ENCODE data around the gene GALNT8. TPM values are rescaled to one million over a fixed set of nuclear protein-coding genes. Genes with fewer than 3 reads are reported as not detected.

The GALNT8 gene
- polyA plus RNA-seq, 2 donors = 0.05 to 0.08 TPM

DNA sequence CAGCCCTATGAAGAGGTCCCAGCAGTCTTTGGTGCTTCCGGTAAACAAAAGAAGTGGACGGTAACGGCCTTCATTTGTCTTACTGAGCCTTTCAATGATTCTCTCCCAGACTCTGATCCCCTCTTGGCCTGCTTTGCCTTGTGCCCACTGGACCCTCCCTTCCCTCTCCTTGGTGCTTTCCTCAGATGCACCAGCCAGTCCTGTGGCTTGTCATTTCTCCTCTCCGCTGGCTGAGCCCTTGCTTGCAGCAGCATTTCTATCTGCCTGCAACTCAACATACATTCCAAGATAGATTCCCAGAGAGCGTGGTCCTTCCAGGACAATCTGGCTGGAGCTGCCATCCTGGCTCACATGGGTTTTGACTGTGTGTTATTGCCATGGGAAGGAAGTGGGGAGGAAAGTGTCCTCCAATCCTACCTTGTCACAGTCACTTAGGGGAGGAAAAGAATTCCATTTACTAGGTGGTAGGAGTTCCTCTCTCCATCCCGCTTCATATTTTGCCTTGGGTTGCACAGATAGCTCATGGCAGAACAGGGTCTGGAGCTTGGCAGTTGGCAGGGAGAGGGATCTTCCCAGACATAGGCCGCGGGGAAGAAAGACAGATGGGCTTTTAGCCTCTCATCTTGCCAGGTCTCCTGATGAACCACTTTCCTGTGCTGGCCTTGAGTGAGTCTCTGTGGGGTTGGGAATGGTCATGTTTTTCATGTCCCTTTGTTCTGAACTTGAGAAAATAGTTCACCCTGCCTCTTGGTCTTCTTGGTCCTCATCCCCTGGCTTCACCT lies 96.7 kb downstream of the GALNT8 start:
- no peaks in the 10 kb centered on the region for H3K36me3 ChIP-seq (ENCODE audit: control insufficient read depth in 2 of 2, insufficient read depth in 2 of 2, low read length in 1 of 2)
- H3K27me3 ChIP-seq (ENCODE audit: control insufficient read depth in 1 of 2, insufficient read depth in 2 of 2, low read length in 2 of 2) = no peaks in the 10 kb centered on the region
- H3K4me1 ChIP-seq (ENCODE audit: control insufficient read depth in 2 of 2, insufficient read depth in 2 of 2, low read length in 1 of 2) = no peaks in the 10 kb centered on the region
- 84 to 91% methylated on average over 8 of the region's 8 CpGs for WGBS, 2 donors
- H3K4me3 ChIP-seq (ENCODE audit: low read depth in 1 of 2, low read length in 2 of 2) = no peak overlapping the region
- H3K9me3 ChIP-seq (ENCODE audit: control insufficient read depth in 2 of 2, insufficient read depth in 1 of 2, low read depth in 1 of 2, low read length in 1 of 2) = no peaks in the 10 kb centered on the region
- H3K27ac ChIP-seq (ENCODE audit: low read depth in 2 of 2, low read length in 1 of 2) = no peak overlapping the region

DNA sequence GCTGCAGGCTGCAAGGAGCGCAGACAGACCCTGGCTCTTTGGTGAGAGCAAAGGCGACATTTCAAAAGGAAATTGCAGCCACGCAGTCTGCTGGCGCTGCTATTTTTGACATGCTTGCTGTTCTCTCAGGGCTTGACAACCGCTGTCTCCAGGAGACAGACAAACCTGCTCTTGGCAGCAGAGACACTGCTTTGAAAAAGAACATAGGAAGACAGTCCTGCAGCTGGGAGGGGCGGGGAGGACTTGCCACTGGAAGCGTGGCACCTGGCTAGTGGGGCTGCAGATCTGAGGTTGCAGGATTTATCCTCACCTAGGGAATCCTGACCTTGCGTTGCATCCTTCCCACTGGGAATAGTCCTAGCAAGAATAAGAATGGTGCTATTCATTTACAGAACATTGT lies 97.7 kb downstream of the GALNT8 start:
- H3K36me3 ChIP-seq (ENCODE audit: control insufficient read depth in 2 of 2, insufficient read depth in 2 of 2, low read length in 1 of 2) = no peaks in the 10 kb centered on the region
- no peaks in the 10 kb centered on the region for H3K4me1 ChIP-seq (ENCODE audit: control insufficient read depth in 2 of 2, insufficient read depth in 2 of 2, low read length in 1 of 2)
- H3K27ac ChIP-seq (ENCODE audit: low read depth in 2 of 2, low read length in 1 of 2) = no peak overlapping the region
- WGBS, 2 donors = 39 to 41% methylated on average over 8 of the region's 8 CpGs
- H3K9me3 ChIP-seq (ENCODE audit: control insufficient read depth in 2 of 2, insufficient read depth in 1 of 2, low read depth in 1 of 2, low read length in 1 of 2) = no peaks in the 10 kb centered on the region
- H3K27me3 ChIP-seq (ENCODE audit: control insufficient read depth in 1 of 2, insufficient read depth in 2 of 2, low read length in 2 of 2) = no peaks in the 10 kb centered on the region
- no peak overlapping the region for H3K4me3 ChIP-seq (ENCODE audit: low read depth in 1 of 2, low read length in 2 of 2)

DNA sequence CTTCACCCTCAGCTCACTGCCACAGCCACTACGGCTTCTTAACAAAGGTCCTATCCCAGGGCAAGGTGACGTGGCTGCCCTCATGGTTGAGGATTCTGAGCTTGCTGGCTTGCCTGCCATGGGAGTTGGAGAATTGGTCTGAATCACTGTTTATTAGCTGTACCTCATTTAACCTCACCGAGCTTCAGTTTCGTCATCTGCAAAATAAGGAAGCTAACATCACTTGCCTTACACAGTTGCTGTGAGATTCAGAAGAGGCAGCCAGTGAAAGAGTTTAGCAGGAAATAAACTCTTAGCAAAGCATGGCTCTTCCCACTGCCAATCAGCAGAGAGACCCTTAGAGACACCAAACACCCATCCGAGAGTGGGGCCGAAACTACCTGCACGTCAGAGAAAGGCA lies 99.5 kb downstream of the GALNT8 start:
- H3K4me3 ChIP-seq (ENCODE audit: low read depth in 1 of 2, low read length in 2 of 2) = no peak overlapping the region
- no peaks in the 10 kb centered on the region for H3K36me3 ChIP-seq (ENCODE audit: control insufficient read depth in 2 of 2, insufficient read depth in 2 of 2, low read length in 1 of 2)
- H3K27ac ChIP-seq (ENCODE audit: low read depth in 2 of 2, low read length in 1 of 2) = no peak overlapping the region
- 70 to 71% methylated on average over 7 of the region's 7 CpGs for WGBS, 2 donors
- no peaks in the 10 kb centered on the region for H3K4me1 ChIP-seq (ENCODE audit: control insufficient read depth in 2 of 2, insufficient read depth in 2 of 2, low read length in 1 of 2)
- H3K9me3 ChIP-seq (ENCODE audit: control insufficient read depth in 2 of 2, insufficient read depth in 1 of 2, low read depth in 1 of 2, low read length in 1 of 2) = no peaks in the 10 kb centered on the region
- peaks cover 0 to 2% of the 10 kb centered on the region in 2 donors for H3K27me3 ChIP-seq (ENCODE audit: control insufficient read depth in 1 of 2, insufficient read depth in 2 of 2, low read length in 2 of 2)

DNA sequence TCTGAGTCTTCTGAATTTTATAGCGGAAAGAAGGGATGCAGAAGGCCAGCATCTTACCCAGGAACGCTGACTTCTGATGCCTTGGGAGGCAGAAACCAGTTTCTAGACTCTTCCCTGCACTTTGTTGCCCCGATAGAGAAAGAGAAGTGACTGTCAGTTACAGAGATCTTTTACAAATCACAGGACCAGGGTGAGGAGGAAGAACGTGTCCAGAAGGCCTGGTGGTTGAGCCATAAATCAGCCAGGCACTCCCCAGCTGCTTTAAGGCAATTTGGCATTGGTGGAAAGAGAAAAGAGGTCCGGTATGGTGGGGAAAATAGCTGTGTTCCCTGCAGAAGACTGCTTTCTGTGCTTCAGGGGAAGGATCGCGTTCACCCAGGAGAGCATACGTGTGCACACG lies 100.8 kb downstream of the GALNT8 start:
- WGBS, 2 donors = 74 to 76% methylated on average over 9 of the region's 9 CpGs
- H3K9me3 ChIP-seq (ENCODE audit: control insufficient read depth in 2 of 2, insufficient read depth in 1 of 2, low read depth in 1 of 2, low read length in 1 of 2) = no peaks in the 10 kb centered on the region
- no peak overlapping the region for H3K27ac ChIP-seq (ENCODE audit: low read depth in 2 of 2, low read length in 1 of 2)
- no peaks in the 10 kb centered on the region for H3K4me1 ChIP-seq (ENCODE audit: control insufficient read depth in 2 of 2, insufficient read depth in 2 of 2, low read length in 1 of 2)
- H3K4me3 ChIP-seq (ENCODE audit: low read depth in 1 of 2, low read length in 2 of 2) = no peak overlapping the region
- H3K27me3 ChIP-seq (ENCODE audit: control insufficient read depth in 1 of 2, insufficient read depth in 2 of 2, low read length in 2 of 2) = peaks cover under 1 to 2% of the 10 kb centered on the region in 2 donors
- no peaks in the 10 kb centered on the region for H3K36me3 ChIP-seq (ENCODE audit: control insufficient read depth in 2 of 2, insufficient read depth in 2 of 2, low read length in 1 of 2)

Other genes with a start within 250 kb of the GALNT8 start
- 1 to 10 TPM; 2.6 to 7.0 TPM for gene RAD51AP1, start 181.5 kb upstream of the GALNT8 start, polyA plus RNA-seq
- gene DYRK4, start 158.2 kb upstream of the GALNT8 start, polyA plus RNA-seq = 10 to 100 TPM; 27.1 to 34.7 TPM
- under 1 TPM; 0.36 to 0.75 TPM for gene AKAP3, start 71.3 kb upstream of the GALNT8 start, polyA plus RNA-seq
- 10 to 100 TPM; 43.5 to 69.3 TPM for gene NDUFA9, start 71.3 kb upstream of the GALNT8 start, polyA plus RNA-seq
- not detected for gene KCNA1, start 189.5 kb downstream of the GALNT8 start, polyA plus RNA-seq

Measured in esophagus (tissue), 2 donors.